ENCODE results near the gene PEAK1.

GRCh38 chr15:77228828-77229227 lies 191.1 kb downstream of the PEAK1 start:
- TF ChIP-seq CTCF (IDR thresholded peaks at IDR 0.05) (no peak), POLR2AphosphoS5 (IDR thresholded peaks at IDR 0.05; ENCODE audit: low read depth, low read length) (no peak), REST (IDR thresholded peaks at IDR 0.05; ENCODE audit: insufficient read depth in 1 of 2, low read depth in 2 of 2, low read length in 1 of 2) (no peak), TCF7L2 (IDR thresholded peaks at IDR 0.05; ENCODE audit: low read depth, low read length) (no peak)
